Panc1 (cell line): ENCODE measurements around the gene PPARG. TPM values are rescaled to one million over a fixed set of nuclear protein-coding genes. Genes with fewer than 3 reads are reported as not detected.

Source experiments
- ATAC-seq: fragments of 200-7000 bp; cut with Tn5 transposase; 2 replicates; pipeline ENCODE4 v1.9.1; 2020; ENCODE audit warnings: mild to moderate bottlenecking, moderate library complexity
- BruUV-seq: library from RNA; stranded (reverse); fragments of 400-500 nt; replicated peaks from 2 replicates; lab custom pipeline; 2021; lab: Mats Ljungman, UMichigan
- CTCF ChIA-PET: fragments of 300-600 bp; sonication (Branson Sonifier 250); formaldehyde crosslinking; loops from one replicate; lab custom pipeline; 2022; ENCODE audit warnings: antibody characterized with exemption; lab: Charles Lee
- POLR2A ChIA-PET: fragments of 300-600 bp; sonication (Branson Sonifier 250); formaldehyde crosslinking; loops from one replicate; lab custom pipeline; 2022; ENCODE audit warnings: antibody characterized with exemption; lab: Charles Lee
- DNase-seq: peaks from one replicate; pipeline ENCODE4 v3.0.0-alpha.2; 2010; ENCODE audit warnings: low read depth, low spot score
- H3K27ac ChIP-seq: 2 replicates; pipeline ENCODE4 v1.5.1; 2011; ENCODE audit warnings: mild to moderate bottlenecking, low read length, inconsistent platforms
- H3K27me3 ChIP-seq: fragments of 200-500 bp; sonication (Bioruptor generic); 2 replicates; pipeline ENCODE4 v1.6.0; 2014; ENCODE audit warnings: low read length, inconsistent platforms; ENCODE audit not compliant: control insufficient read depth, insufficient read depth
- H3K36me3 ChIP-seq: fragments of 200-500 bp; sonication (Bioruptor generic); 2 replicates; pipeline ENCODE4 v1.5.1; 2014; ENCODE audit warnings: inconsistent platforms, mild to moderate bottlenecking, low read length, moderate library complexity; ENCODE audit not compliant: control insufficient read depth, insufficient read depth
- H3K4me1 ChIP-seq: 2 replicates; pipeline ENCODE4 v1.5.1; 2011; ENCODE audit warnings: inconsistent platforms, mild to moderate bottlenecking, low read length, moderate library complexity; ENCODE audit not compliant: control insufficient read depth, insufficient read depth
- H3K4me3 ChIP-seq, 2 experiments: 2 replicates each; pipeline ENCODE4 v1.5.1; 2011 to 2012; ENCODE audit warnings: low read depth in 2 of 2, low read length in 2 of 2, mild to moderate bottlenecking in 2 of 2, inconsistent platforms in 1 of 2, moderate library complexity in 1 of 2
- H3K9me3 ChIP-seq: fragments of 200-500 bp; sonication (Bioruptor generic); 2 replicates; pipeline ENCODE4 v1.5.1; 2014; ENCODE audit warnings: low read depth, mild to moderate bottlenecking, inconsistent platforms, low read length, moderate library complexity; ENCODE audit not compliant: control insufficient read depth, insufficient read depth
- CTCF ChIP-seq: fragments of 450-650 bp; IDR thresholded peaks from 2 replicates; pipeline ENCODE4 v1.5.1; 2017; ENCODE audit warnings: mild to moderate bottlenecking
- POLR2AphosphoS5 ChIP-seq: IDR thresholded peaks from 2 replicates; pipeline ENCODE4 v1.6.1; 2012; ENCODE audit warnings: mild to moderate bottlenecking, low read depth, low read length, moderate library complexity
- REST ChIP-seq, 2 experiments: IDR thresholded peaks; 2 replicates each; pipeline ENCODE4 v1.6.1; 2011 to 2012; ENCODE audit warnings: low read depth in 2 of 2, control low read depth in 1 of 2, low read length in 1 of 2, mild to moderate bottlenecking in 1 of 2, moderate library complexity in 1 of 2; ENCODE audit not compliant: insufficient read depth in 1 of 2
- SIN3A ChIP-seq: IDR thresholded peaks from 2 replicates; pipeline ENCODE4 v1.6.1; 2012; ENCODE audit warnings: low read depth, mild to moderate bottlenecking, low read length, moderate library complexity, borderline replicate concordance; ENCODE audit not compliant: insufficient read depth
- TCF7L2 ChIP-seq: IDR thresholded peaks from 2 replicates; pipeline ENCODE4 v1.6.1; 2011; ENCODE audit warnings: mild to moderate bottlenecking, low read depth, low read length, inconsistent platforms
- in situ Hi-C: cut with HindIII; loops from 2 replicates; pipeline ENCODE4 v1.10.0; 2016; ENCODE audit warnings: low sequenced_read_pairs, low pct_unique_long_range_greater_than_20kb
- intact Hi-C: fragments of 100-400 bp; cut with micrococcal nuclease; formaldehyde crosslinking; loops from one replicate; pipeline ENCODE4 v1.10.0; 2022; ENCODE audit not compliant: unreplicated experiment
- total RNA-seq: library from RNA; stranded (reverse); gene quantifications from one replicate; pipeline ENCODE4 v1.2.1, GENCODE V29; 2021; ENCODE audit not compliant: unreplicated experiment

PPARG gene
- total RNA-seq, 1 experiment from 2014 or later: 88.1 TPM

- Histone ChIP-seq H3K9me3 (peaks cover 3% of the 10 kb centered on the region; the same call in 1 of the 2 replicates), H3K4me3 (no peak overlapping the region), H3K27me3 (no peaks in the 10 kb centered on the region), H3K36me3 (no peaks in the 10 kb centered on the region), H3K27ac (peak overlapping the region; percentile 29; the same call in 1 of the 2 replicates), H3K4me1 (peaks cover 19% of the 10 kb centered on the region)
- no TSS peak for BruUV-seq
- ChIA-PET POLR2A (interaction anchor here (0.6 kb wide), 1 partner anchor 96 kb away, joined by 4 read pairs; no protein-coding TSS in a partner anchor), CTCF (no interaction called here)
- intact Hi-C loops (no loop called here), in situ Hi-C loops (no loop called here)
- TF ChIP-seq CTCF (no peak), TCF7L2 (no peak), REST (IDR thresholded peaks at IDR 0.05; ENCODE audit: insufficient read depth in 1 of 2, low read depth in 2 of 2, low read length in 1 of 2) (no peak), SIN3A (no peak), POLR2AphosphoS5 (no peak)
- ATAC-seq: no peak
- DNase-seq: no peak
These were observed 80.2 kb downstream of the PPARG start for GRCh38 chr3:12369029-12369428.

- H3K27me3 ChIP-seq: no peaks in the 10 kb centered on the region
- POLR2A ChIA-PET: no interaction called here
- no peak for ATAC-seq
- no peak overlapping the region for H3K4me3 ChIP-seq
- intact Hi-C loops: no loop called here
- no peaks in the 10 kb centered on the region for H3K36me3 ChIP-seq
- no TSS peak for BruUV-seq
- in situ Hi-C loops: no loop called here
- peaks cover 3% of the 10 kb centered on the region; the same call in 1 of the 2 replicates for H3K9me3 ChIP-seq
- CTCF ChIA-PET: no interaction called here
- TF ChIP-seq POLR2AphosphoS5 (no peak), SIN3A (no peak), CTCF (no peak), REST (IDR thresholded peaks at IDR 0.05; ENCODE audit: insufficient read depth in 1 of 2, low read depth in 2 of 2, low read length in 1 of 2) (no peak), TCF7L2 (no peak)
- peak overlapping the region; percentile 61; the same call in 1 of the 2 replicates for H3K27ac ChIP-seq
- H3K4me1 ChIP-seq: peaks cover 19% of the 10 kb centered on the region
- no peak for DNase-seq
These were observed 80.7 kb downstream of the PPARG start for GRCh38 chr3:12369598-12369997.
